ENCODE measurements around the gene RASA3. TPM values are rescaled to one million over a fixed set of nuclear protein-coding genes. Genes with fewer than 3 reads are reported as not detected.

RASA3 gene
- total and polyA plus RNA-seq, 9 of the 15 experiments (the other 6 are each of a cell fraction or from before 2014, with no cell fraction given), result 0.72 to 25.3 (median 14.4) TPM

DNA sequence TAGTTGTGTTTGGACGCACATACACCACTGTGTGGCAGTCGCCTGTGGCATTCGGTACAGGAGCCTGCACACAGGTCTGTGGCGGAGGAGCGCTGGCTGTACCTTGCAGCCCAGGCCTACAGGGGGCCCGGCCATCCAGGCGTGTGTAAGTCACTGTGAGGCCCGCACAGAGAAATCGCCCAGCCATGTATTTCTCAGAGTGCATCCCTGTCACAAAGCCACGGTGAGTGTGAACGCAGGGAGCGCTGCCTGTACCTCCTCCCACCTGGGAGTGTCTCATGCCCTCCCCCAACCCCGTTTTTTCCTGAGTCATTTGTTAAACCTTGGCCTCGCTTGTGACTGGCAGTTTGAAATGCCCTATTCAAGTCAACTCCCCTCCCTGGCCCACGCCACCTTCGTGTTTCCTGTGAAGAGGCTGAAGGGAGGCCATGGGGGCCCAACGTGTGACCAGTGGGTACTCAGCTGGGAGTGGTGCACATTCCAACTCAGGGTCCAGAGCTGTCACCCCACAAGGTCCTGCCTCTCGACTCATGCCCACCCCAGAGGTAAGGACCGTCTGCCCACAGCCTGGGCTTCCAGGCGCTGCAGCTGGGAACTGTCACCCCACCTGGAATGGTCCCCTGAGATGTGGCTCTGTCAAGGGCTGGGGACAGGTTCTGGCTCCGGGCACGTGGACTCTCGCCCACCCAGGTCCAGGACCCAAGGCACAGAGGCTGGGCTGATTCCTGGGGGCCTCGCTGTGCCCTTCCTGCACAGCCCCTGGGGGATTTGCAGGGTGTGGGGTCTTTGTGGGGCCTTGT, 11.6 kb upstream of the RASA3 start:
- Histone ChIP-seq H3K4me2 (ENCODE audit: insufficient read depth, low read length) (no peak overlapping the region), H2AFZ (ENCODE audit: low read depth, low read length) (peak overlapping the region; percentile 12; the same call in 1 of the 2 replicates), H4K20me1 (replicated peaks; ENCODE audit: control insufficient read depth, insufficient read depth, low read length) (no peaks in the 10 kb centered on the region), H3K9me1 (ENCODE audit: control insufficient read depth, insufficient read depth, low read length) (no peaks in the 10 kb centered on the region), H3K4me3 (no peak overlapping the region), H3K4me1 (replicated peaks in 1 of 2; ENCODE audit: control insufficient read depth in 2 of 2, insufficient read depth in 2 of 2, low read length in 2 of 2) (peaks cover 15 to 44% of the 10 kb centered on the region in 2 experiments; a peak in 3 of 5 replicates), H3K79me2 (ENCODE audit: control insufficient read depth, insufficient read depth, low read length) (no peaks in the 10 kb centered on the region), H3K36me3 (ENCODE audit: control insufficient read depth, insufficient read depth, low read length) (no peaks in the 10 kb centered on the region), H3K27me3 (ENCODE audit: control insufficient read depth in 2 of 2, insufficient read depth in 2 of 2, low read length in 2 of 2) (no peaks in the 10 kb centered on the region), H3K9ac (ENCODE audit: insufficient read depth in 1 of 2, low read depth in 2 of 2, low read length in 2 of 2) (peak overlapping the region in 1 of 2 experiments; percentile 65; a peak in 2 of 4 replicates), H3K9me3 (replicated peaks; ENCODE audit: control insufficient read depth, insufficient read depth, low read depth, low read length) (no peaks in the 10 kb centered on the region), H3K27ac (ENCODE audit: extremely low read depth, low read depth, low read length) (no peak overlapping the region)
- no peak for TF ChIP-seq ARID1B (IDR thresholded peaks at IDR 0.05)
- no peak for TF ChIP-seq ZNF282 (CRISPR knock-in tag; IDR thresholded peaks at IDR 0.05)
- TF ChIP-seq RAD21 (CRISPR knock-in tag; conservative IDR thresholded peaks at IDR 0.05 in 1 of 2, IDR thresholded peaks at IDR 0.05 in 1 of 2), result peak in 1 of 2 experiments; percentile 12; a peak in 1 of 4 replicates
- TF ChIP-seq, protein P1, sequence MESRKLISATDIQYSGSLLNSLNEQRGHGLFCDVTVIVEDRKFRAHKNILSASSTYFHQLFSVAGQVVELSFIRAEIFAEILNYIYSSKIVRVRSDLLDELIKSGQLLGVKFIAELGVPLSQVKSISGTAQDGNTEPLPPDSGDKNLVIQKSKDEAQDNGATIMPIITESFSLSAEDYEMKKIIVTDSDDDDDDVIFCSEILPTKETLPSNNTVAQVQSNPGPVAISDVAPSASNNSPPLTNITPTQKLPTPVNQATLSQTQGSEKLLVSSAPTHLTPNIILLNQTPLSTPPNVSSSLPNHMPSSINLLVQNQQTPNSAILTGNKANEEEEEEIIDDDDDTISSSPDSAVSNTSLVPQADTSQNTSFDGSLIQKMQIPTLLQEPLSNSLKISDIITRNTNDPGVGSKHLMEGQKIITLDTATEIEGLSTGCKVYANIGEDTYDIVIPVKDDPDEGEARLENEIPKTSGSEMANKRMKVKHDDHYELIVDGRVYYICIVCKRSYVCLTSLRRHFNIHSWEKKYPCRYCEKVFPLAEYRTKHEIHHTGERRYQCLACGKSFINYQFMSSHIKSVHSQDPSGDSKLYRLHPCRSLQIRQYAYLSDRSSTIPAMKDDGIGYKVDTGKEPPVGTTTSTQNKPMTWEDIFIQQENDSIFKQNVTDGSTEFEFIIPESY (CRISPR knock-in tag; IDR thresholded peaks at IDR 0.05), result peak; percentile 100
- 0 out of 2 replicates have a peak, but pooled peaks have one; percentile 34 for TF ChIP-seq NFE2 (IDR thresholded peaks at IDR 0.05; ENCODE audit: low read depth)
- TF ChIP-seq, protein P2, sequence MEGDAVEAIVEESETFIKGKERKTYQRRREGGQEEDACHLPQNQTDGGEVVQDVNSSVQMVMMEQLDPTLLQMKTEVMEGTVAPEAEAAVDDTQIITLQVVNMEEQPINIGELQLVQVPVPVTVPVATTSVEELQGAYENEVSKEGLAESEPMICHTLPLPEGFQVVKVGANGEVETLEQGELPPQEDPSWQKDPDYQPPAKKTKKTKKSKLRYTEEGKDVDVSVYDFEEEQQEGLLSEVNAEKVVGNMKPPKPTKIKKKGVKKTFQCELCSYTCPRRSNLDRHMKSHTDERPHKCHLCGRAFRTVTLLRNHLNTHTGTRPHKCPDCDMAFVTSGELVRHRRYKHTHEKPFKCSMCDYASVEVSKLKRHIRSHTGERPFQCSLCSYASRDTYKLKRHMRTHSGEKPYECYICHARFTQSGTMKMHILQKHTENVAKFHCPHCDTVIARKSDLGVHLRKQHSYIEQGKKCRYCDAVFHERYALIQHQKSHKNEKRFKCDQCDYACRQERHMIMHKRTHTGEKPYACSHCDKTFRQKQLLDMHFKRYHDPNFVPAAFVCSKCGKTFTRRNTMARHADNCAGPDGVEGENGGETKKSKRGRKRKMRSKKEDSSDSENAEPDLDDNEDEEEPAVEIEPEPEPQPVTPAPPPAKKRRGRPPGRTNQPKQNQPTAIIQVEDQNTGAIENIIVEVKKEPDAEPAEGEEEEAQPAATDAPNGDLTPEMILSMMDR (IDR thresholded peaks at IDR 0.05 in 2 of 3, conservative IDR thresholded peaks at IDR 0.05 in 1 of 3; ENCODE audit: insufficient read depth in 2 of 3, low read depth in 1 of 3, low read length in 3 of 3), result peak; percentile 46 to 80 (median 51)
- ATAC-seq, result peak; percentile 93
- DNase-seq (ENCODE audit: extremely low read depth in 1 of 4, low spot score in 3 of 4), result peak; percentile 47 to 58 (median 53)
- no peak for FAIRE-seq
- in situ Hi-C loops (cut with MboI), result no loop called here
- WGBS (ENCODE audit: insufficient coverage, low coverage, missing lambda C conversion rate), result 51% methylated on average over 20 of the region's 24 CpGs
- BruUV-seq (replicated peaks), result no TSS peak
- CTCF ChIA-PET (ENCODE audit: low intra/inter-chr PET ratio), result interaction anchor here (0.6 kb wide), 1 partner anchor 180 kb away, joined by 3 read pairs; no protein-coding TSS in a partner anchor
- intact Hi-C loops (cut with micrococcal nuclease), result no loop called here
- POLR2A ChIA-PET, result interaction anchor here (0.6 to 0.9 kb wide), 2 partner anchors 70 to 185 kb away, joined by 3 read pairs; no protein-coding TSS in a partner anchor

All from K562 (cell line).